B cell (primary cell): ENCODE measurements around the gene ITPR3.

ENCODE experiments used
- CTCF ChIP-seq: fragments of 200-600 bp; IDR thresholded peaks from one replicate; pipeline ENCODE4 v1.8.0; 2022; ENCODE audit warnings: antibody characterized with exemption, mild to moderate bottlenecking
- EZH2 ChIP-seq: IDR thresholded peaks from 2 replicates; pipeline ENCODE4 v1.6.1; 2012; ENCODE audit warnings: borderline replicate concordance, low read depth, mild to moderate bottlenecking, moderate library complexity, low read length; ENCODE audit not compliant: insufficient read depth, poor library complexity, severe bottlenecking

- TF ChIP-seq CTCF (no peak), EZH2 (no peak)
These were observed 64.5 kb downstream of the ITPR3 start for GRCh38 chr6:33685411-33686224.
